ENCODE results near the gene ZPBP2. TPM values are rescaled to one million over a fixed set of nuclear protein-coding genes. Genes with fewer than 3 reads are reported as not detected.
A peak's percentile ranks its signal among the peaks of the same experiment; 100 is the strongest.

Gene ZPBP2, protein sequence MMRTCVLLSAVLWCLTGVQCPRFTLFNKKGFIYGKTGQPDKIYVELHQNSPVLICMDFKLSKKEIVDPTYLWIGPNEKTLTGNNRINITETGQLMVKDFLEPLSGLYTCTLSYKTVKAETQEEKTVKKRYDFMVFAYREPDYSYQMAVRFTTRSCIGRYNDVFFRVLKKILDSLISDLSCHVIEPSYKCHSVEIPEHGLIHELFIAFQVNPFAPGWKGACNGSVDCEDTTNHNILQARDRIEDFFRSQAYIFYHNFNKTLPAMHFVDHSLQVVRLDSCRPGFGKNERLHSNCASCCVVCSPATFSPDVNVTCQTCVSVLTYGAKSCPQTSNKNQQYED
- total RNA-seq (under 1 TPM in 1 of 5 donors, not detected in 4; 0.19 TPM), total RNA-seq (0 to 1.0 (median 0.23) reads per million in 29 experiments)
- 0.35 TPM for total RNA-seq (2013)

DNA sequence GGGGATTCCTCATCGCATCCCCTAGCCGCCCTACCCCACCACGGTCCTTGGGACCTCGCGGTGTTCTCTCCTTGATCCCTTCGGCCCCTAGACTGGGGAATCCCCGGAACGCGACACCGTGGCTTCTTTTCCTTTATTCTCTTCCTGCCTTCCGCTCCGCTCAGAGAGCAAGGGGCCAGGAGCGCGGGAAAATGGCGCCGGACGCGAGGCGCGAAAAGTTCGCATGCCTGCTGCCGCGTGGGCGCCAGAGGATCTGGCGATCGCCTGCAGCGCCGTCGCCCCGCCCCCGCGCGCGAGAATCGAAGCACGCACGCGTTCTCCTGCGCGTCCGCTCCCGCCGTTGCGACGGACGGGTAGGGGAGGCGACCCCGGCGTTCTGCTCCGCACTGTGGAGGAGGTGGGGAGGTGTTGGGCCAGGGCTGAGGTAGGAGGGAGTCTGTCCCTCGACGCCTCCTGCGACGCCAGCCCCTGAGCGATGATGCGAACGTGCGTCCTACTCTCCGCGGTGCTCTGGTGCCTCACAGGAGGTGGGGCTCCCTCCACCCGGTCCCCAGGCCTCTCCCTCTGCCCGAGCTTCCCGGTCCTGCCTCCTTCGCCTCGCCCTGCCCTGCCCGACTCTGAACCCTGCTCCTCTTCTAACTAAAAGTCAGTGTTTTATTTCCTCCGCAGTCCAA is at the start of gene ZPBP2:
Gene ZPBP2 (plus strand): TSS at position 323 of the 674 bp plus-strand sequence. CDS start 153 bp downstream, at position 476.
- no peaks in the 10 kb centered on the region for H3K36me3 Mint-ChIP-seq
- peak within 1 kb of the TSS; percentile 68 to 80 (median 77) for H3K4me3 Mint-ChIP-seq
- 32% methylated on average over 60 of the region's 67 CpGs for WGBS (ENCODE audit: insufficient coverage)
- H3K4me1 Mint-ChIP-seq: peaks cover 47 to 56% (median 48%) of the 10 kb centered on the region in 3 donors
- Histone ChIP-seq H3K36me3 (ENCODE audit: control insufficient read depth in 2 of 2, extremely low read depth in 1 of 2, insufficient read depth in 1 of 2, low read length in 1 of 2) (no peaks in the 10 kb centered on the region), H3K27ac (ENCODE audit: low read length) (peak within 1 kb of the TSS; percentile 96), H3K27me3 (replicated peaks in 1 of 2; ENCODE audit: control insufficient read depth in 2 of 2, extremely low read depth in 1 of 2, insufficient read depth in 2 of 2, low read length in 1 of 2) (no peaks in the 10 kb centered on the region), H3K4me3 (ENCODE audit: control insufficient read depth in 1 of 2, extremely low read depth in 1 of 2, low read length in 1 of 2) (peak within 1 kb of the TSS in 1 of 2 donors; percentile 59), H3K9me3 (no peaks in the 10 kb centered on the region), H3K4me1 (ENCODE audit: control insufficient read depth in 1 of 2, extremely low read depth in 1 of 2, insufficient read depth in 2 of 2, low read length in 2 of 2) (peaks cover 22 to 24% of the 10 kb centered on the region in 2 experiments)
- H3K27ac Mint-ChIP-seq: peak within 1 kb of the TSS; percentile 89 to 91
- H3K9me3 Mint-ChIP-seq: no peaks in the 10 kb centered on the region
- POLR2A ChIA-PET: no interaction called here
- CTCF ChIA-PET: interaction anchor here in 1 of 2 donors (0.8 kb wide), 1 partner anchor 103 kb away, joined by 3 read pairs; no protein-coding TSS in a partner anchor
- ATAC-seq (replicated peaks in 1 of 4): peak in 2 of 4 experiments; percentile 9 to 10
- peak in 28 of 35 experiments; percentile 5 to 56 (median 38) for DNase-seq
- no peaks in the 10 kb centered on the region for H3K27me3 Mint-ChIP-seq

GRCh38 chr17:39818358-39819000 is 49.5 kb upstream of the ZPBP2 start:
- DNase-seq: peak in 19 of 35 experiments; percentile 9 to 59 (median 25)
- ATAC-seq (replicated peaks in 1 of 4): no peak
- CTCF ChIA-PET: interaction anchor here in 1 of 2 donors (0.5 to 1.7 kb wide), 6 partner anchors 17 to 195 kb away, joined by 3 to 6 read pairs (median 4); no protein-coding TSS in a partner anchor
- Mint-ChIP-seq H3K36me3 (peaks cover 44% of the 10 kb centered on the region), H3K4me3 (peak overlapping the region; percentile 2 to 59 (median 45)), H3K27ac (peak overlapping the region; percentile 93 to 99), H3K4me1 (peaks cover 64 to 84% (median 84%) of the 10 kb centered on the region in 3 donors), H3K27me3 (no peaks in the 10 kb centered on the region), H3K9me3 (peaks cover 3 to 12% (median 6%) of the 10 kb centered on the region in 3 donors)
- no peaks in the 10 kb centered on the region for H3K27me3 ChIP-seq (replicated peaks in 1 of 2; ENCODE audit: control insufficient read depth in 2 of 2, extremely low read depth in 1 of 2, insufficient read depth in 2 of 2, low read length in 1 of 2)
- WGBS (ENCODE audit: insufficient coverage): 20% methylated on average over 4 of the region's 9 CpGs
- H3K27ac ChIP-seq (ENCODE audit: low read length): peak overlapping the region; percentile 84
- POLR2A ChIA-PET: interaction anchor here in 1 of 2 donors (1.2 kb wide), 1 partner anchor 43 kb away, joined by 3 read pairs; no protein-coding TSS in a partner anchor
- peaks cover 41 to 49% of the 10 kb centered on the region in 2 experiments for H3K4me1 ChIP-seq (ENCODE audit: control insufficient read depth in 1 of 2, extremely low read depth in 1 of 2, insufficient read depth in 2 of 2, low read length in 2 of 2)
- H3K4me3 ChIP-seq (ENCODE audit: control insufficient read depth in 1 of 2, extremely low read depth in 1 of 2, low read length in 1 of 2): no peak overlapping the region
- H3K36me3 ChIP-seq (ENCODE audit: control insufficient read depth in 2 of 2, extremely low read depth in 1 of 2, insufficient read depth in 1 of 2, low read length in 1 of 2): peaks cover 2 to 17% of the 10 kb centered on the region in 2 donors
- no peaks in the 10 kb centered on the region for H3K9me3 ChIP-seq

DNA sequence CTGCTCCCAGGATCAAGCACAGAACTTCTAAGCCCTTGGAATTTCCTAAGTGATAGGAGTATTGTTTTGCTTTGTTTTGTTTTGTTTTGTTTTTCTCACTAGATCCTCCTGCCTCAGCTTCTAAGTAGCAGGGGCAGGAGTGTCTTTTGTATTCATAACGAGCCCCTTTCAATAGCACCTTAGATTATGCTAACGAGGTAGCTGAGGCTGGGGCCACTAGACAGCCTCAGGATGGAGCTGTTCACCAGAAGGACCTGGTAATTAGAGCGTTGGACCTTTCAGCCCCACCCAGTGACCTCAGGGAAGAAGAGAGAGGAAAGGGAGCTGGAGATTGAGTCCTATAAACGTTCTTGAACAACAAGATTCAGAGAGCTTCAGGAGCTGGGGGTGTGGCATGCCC is 47.5 kb upstream of the ZPBP2 start:
- Mint-ChIP-seq H3K9me3 (peaks cover 12 to 28% (median 16%) of the 10 kb centered on the region in 3 donors), H3K36me3 (peaks cover 56% of the 10 kb centered on the region), H3K4me3 (peak overlapping the region; percentile 17 to 59 (median 28)), H3K27ac (peak overlapping the region; percentile 93 to 99), H3K4me1 (peaks cover 45 to 63% (median 63%) of the 10 kb centered on the region in 3 donors), H3K27me3 (no peaks in the 10 kb centered on the region)
- peaks cover 13 to 36% of the 10 kb centered on the region in 2 donors for H3K36me3 ChIP-seq (ENCODE audit: control insufficient read depth in 2 of 2, extremely low read depth in 1 of 2, insufficient read depth in 1 of 2, low read length in 1 of 2)
- no peak overlapping the region for H3K4me3 ChIP-seq (ENCODE audit: control insufficient read depth in 1 of 2, extremely low read depth in 1 of 2, low read length in 1 of 2)
- ATAC-seq (replicated peaks in 1 of 4) (no peak), DNase-seq (no peak)
- peaks cover 33 to 37% of the 10 kb centered on the region in 2 experiments for H3K4me1 ChIP-seq (ENCODE audit: control insufficient read depth in 1 of 2, extremely low read depth in 1 of 2, insufficient read depth in 2 of 2, low read length in 2 of 2)
- H3K9me3 ChIP-seq: no peaks in the 10 kb centered on the region
- H3K27me3 ChIP-seq (replicated peaks in 1 of 2; ENCODE audit: control insufficient read depth in 2 of 2, extremely low read depth in 1 of 2, insufficient read depth in 2 of 2, low read length in 1 of 2): no peaks in the 10 kb centered on the region
- POLR2A ChIA-PET: interaction anchor here in 1 of 2 donors (0.6 to 1.1 kb wide), 3 partner anchors 18 to 236 kb away, joined by 3 to 10 read pairs (median 7); no protein-coding TSS in a partner anchor
- H3K27ac ChIP-seq (ENCODE audit: low read length): peak overlapping the region; percentile 84
- WGBS (ENCODE audit: insufficient coverage): 40% methylated on average over 1 of the region's 4 CpGs
- CTCF ChIA-PET: interaction anchor here in 1 of 2 donors (0.7 to 1.3 kb wide), 6 partner anchors 11 to 199 kb away, joined by 3 to 6 read pairs (median 3); no protein-coding TSS in a partner anchor

GRCh38 chr17:39820987-39821386 is 47.0 kb upstream of the ZPBP2 start:
- peaks cover 45 to 59% (median 58%) of the 10 kb centered on the region in 3 donors for H3K4me1 Mint-ChIP-seq
- H3K27me3 Mint-ChIP-seq: no peaks in the 10 kb centered on the region
- DNase-seq (no peak), ATAC-seq (replicated peaks in 1 of 4) (no peak)
- peak overlapping the region; percentile 93 to 99 for H3K27ac Mint-ChIP-seq
- H3K4me3 ChIP-seq (ENCODE audit: control insufficient read depth in 1 of 2, extremely low read depth in 1 of 2, low read length in 1 of 2): no peak overlapping the region
- POLR2A ChIA-PET: interaction anchor here in 1 of 2 donors (0.6 to 1.1 kb wide), 4 partner anchors 19 to 236 kb away, joined by 3 to 10 read pairs (median 5); no protein-coding TSS in a partner anchor
- CTCF ChIA-PET: interaction anchor here in 1 of 2 donors (0.7 to 1.3 kb wide), 6 partner anchors 10 to 199 kb away, joined by 3 to 6 read pairs (median 3); no protein-coding TSS in a partner anchor
- peak overlapping the region in 1 of 3 donors; percentile 59 for H3K4me3 Mint-ChIP-seq
- peaks cover 12 to 29% (median 16%) of the 10 kb centered on the region in 3 donors for H3K9me3 Mint-ChIP-seq
- no peaks in the 10 kb centered on the region for H3K9me3 ChIP-seq
- H3K36me3 Mint-ChIP-seq: peaks cover 56% of the 10 kb centered on the region
- H3K27me3 ChIP-seq (replicated peaks in 1 of 2; ENCODE audit: control insufficient read depth in 2 of 2, extremely low read depth in 1 of 2, insufficient read depth in 2 of 2, low read length in 1 of 2): no peaks in the 10 kb centered on the region
- H3K4me1 ChIP-seq (ENCODE audit: control insufficient read depth in 1 of 2, extremely low read depth in 1 of 2, insufficient read depth in 2 of 2, low read length in 2 of 2): peaks cover 33 to 37% of the 10 kb centered on the region in 2 experiments
- 100% methylated on average over 2 of the region's 2 CpGs for WGBS (ENCODE audit: insufficient coverage)
- peaks cover 13 to 41% of the 10 kb centered on the region in 2 donors for H3K36me3 ChIP-seq (ENCODE audit: control insufficient read depth in 2 of 2, extremely low read depth in 1 of 2, insufficient read depth in 1 of 2, low read length in 1 of 2)
- H3K27ac ChIP-seq (ENCODE audit: low read length): peak overlapping the region; percentile 84

DNA sequence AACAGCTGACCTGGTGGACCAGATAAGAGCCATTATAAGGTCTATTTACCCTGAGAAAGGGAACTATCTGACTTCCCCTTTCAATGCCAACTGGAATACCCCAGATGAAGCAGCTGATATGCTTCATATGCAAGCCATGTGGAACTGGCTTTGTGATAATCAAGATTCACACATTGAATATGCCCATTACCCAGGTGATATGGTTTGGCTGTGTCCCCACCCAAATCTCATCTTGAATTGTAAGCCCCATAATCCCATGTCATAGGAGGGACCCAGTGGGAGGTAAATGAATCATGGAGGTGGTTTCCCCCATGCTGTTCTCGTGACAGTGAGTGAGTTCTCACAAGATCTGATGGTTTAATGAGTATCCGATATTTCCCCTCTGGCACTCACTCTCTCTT is 46.0 kb upstream of the ZPBP2 start:
- WGBS (ENCODE audit: insufficient coverage): no CpG with 5 or more reads among the region's 2 CpGs

More for the DNA sequence above, 46.0 kb upstream of the ZPBP2 start:
- peaks cover 65% of the 10 kb centered on the region for H3K36me3 Mint-ChIP-seq
- H3K4me1 ChIP-seq (ENCODE audit: control insufficient read depth in 1 of 2, extremely low read depth in 1 of 2, insufficient read depth in 2 of 2, low read length in 2 of 2): peaks cover 33% of the 10 kb centered on the region in 2 experiments
- no peaks in the 10 kb centered on the region for H3K27me3 ChIP-seq (replicated peaks in 1 of 2; ENCODE audit: control insufficient read depth in 2 of 2, extremely low read depth in 1 of 2, insufficient read depth in 2 of 2, low read length in 1 of 2)
- peaks cover 17 to 45% of the 10 kb centered on the region in 2 donors for H3K36me3 ChIP-seq (ENCODE audit: control insufficient read depth in 2 of 2, extremely low read depth in 1 of 2, insufficient read depth in 1 of 2, low read length in 1 of 2)
- H3K4me3 ChIP-seq (ENCODE audit: control insufficient read depth in 1 of 2, extremely low read depth in 1 of 2, low read length in 1 of 2): no peak overlapping the region
- H3K27ac ChIP-seq (ENCODE audit: low read length): peak overlapping the region; percentile 84
- H3K9me3 Mint-ChIP-seq: peaks cover 12 to 29% (median 16%) of the 10 kb centered on the region in 3 donors
- POLR2A ChIA-PET: interaction anchor here in 1 of 2 donors (0.6 kb wide), 1 partner anchor 40 kb away, joined by 4 read pairs; no protein-coding TSS in a partner anchor
- DNase-seq (no peak), ATAC-seq (replicated peaks in 1 of 4) (no peak)
- CTCF ChIA-PET: interaction anchor here (0.5 to 1.1 kb wide), 3 partner anchors 30 to 91 kb away, joined by 3 to 4 read pairs (median 3); no protein-coding TSS in a partner anchor
- peaks cover 45 to 58% (median 56%) of the 10 kb centered on the region in 3 donors for H3K4me1 Mint-ChIP-seq
- H3K4me3 Mint-ChIP-seq: no peak overlapping the region
- no peaks in the 10 kb centered on the region for H3K9me3 ChIP-seq
- H3K27me3 Mint-ChIP-seq: no peaks in the 10 kb centered on the region
- peak overlapping the region; percentile 93 to 99 for H3K27ac Mint-ChIP-seq

Measured in T-cell (primary cell).